Brain microvascular endothelial cell (primary cell): ENCODE results near the gene KCNAB1.

Experiments used
- DNase-seq: peaks from one replicate; pipeline ENCODE4 v3.0.0-alpha.2; 2020
- H3K27ac ChIP-seq: fragments of 250-450 bp; sonication (Bioruptor Pico); 2 replicates; pipeline ENCODE4 v1.5.1; 2020; ENCODE audit warnings: mild to moderate bottlenecking, moderate library complexity
- H3K27me3 ChIP-seq: fragments of 250-450 bp; sonication (Bioruptor Pico); replicated peaks from 2 replicates; pipeline ENCODE4 v1.5.1; 2020; ENCODE audit warnings: mild to moderate bottlenecking
- H3K36me3 ChIP-seq: fragments of 250-450 bp; sonication (Bioruptor Pico); replicated peaks from 2 replicates; pipeline ENCODE4 v1.5.1; 2020; ENCODE audit warnings: mild to moderate bottlenecking
- H3K4me3 ChIP-seq: 2 replicates; pipeline ENCODE4 v1.5.1; 2011; ENCODE audit warnings: low read depth, mild to moderate bottlenecking, control low read depth, low read length, moderate library complexity
- CTCF ChIP-seq: IDR thresholded peaks from 2 replicates; pipeline ENCODE4 v1.5.1; 2011; ENCODE audit warnings: low read depth, mild to moderate bottlenecking, moderate library complexity, low read length, control low read depth, inconsistent platforms; ENCODE audit errors: missing control alignments
- in situ Hi-C: cut with HindIII; loops from 2 replicates; pipeline ENCODE4 v1.10.0; 2017; ENCODE audit warnings: low sequenced_read_pairs, low pct_ligation_motif_present

Gene KCNAB1

DNA sequence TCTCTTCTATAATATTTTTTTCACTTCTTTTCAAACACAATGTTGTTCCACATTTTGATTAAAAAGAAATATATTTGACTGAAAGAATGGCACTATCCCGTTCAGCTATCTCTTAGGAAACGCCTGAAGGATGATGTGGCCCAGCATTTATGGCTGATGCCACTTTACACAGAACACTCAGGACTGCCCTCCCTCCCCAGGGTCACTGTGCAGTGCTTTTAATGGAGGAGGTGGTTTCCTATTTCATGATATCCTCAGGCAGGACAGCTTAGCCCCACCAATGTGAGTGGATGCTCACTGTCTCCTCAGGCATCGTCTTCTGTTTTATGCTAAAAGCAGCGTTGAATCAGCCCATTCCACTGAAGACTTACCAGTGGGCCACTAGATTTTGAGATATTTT, 135.9 kb downstream of the KCNAB1 start:
- Histone ChIP-seq H3K27me3 (no peaks in the 10 kb centered on the region), H3K36me3 (no peaks in the 10 kb centered on the region), H3K27ac (no peak overlapping the region), H3K4me3 (no peak overlapping the region)
- TF ChIP-seq CTCF = no peak
- peak; percentile 14 for DNase-seq
- in situ Hi-C loops = no loop called here

GRCh38 chr3:156256945-156257344, 136.6 kb downstream of the KCNAB1 start:
- H3K27me3 ChIP-seq = no peaks in the 10 kb centered on the region
- no peak for DNase-seq
- in situ Hi-C loops = no loop called here
- no peak overlapping the region for H3K4me3 ChIP-seq
- no peaks in the 10 kb centered on the region for H3K36me3 ChIP-seq
- H3K27ac ChIP-seq = no peak overlapping the region
- no peak for TF ChIP-seq CTCF

- in situ Hi-C loops = no loop called here
- no peaks in the 10 kb centered on the region for H3K27me3 ChIP-seq
- no peak for DNase-seq
- no peak overlapping the region for H3K27ac ChIP-seq
- no peak overlapping the region for H3K4me3 ChIP-seq
- no peaks in the 10 kb centered on the region for H3K36me3 ChIP-seq
- no peak for TF ChIP-seq CTCF
Observed at GRCh38 chr3:156258301-156258700, 137.9 kb downstream of the KCNAB1 start.

DNA sequence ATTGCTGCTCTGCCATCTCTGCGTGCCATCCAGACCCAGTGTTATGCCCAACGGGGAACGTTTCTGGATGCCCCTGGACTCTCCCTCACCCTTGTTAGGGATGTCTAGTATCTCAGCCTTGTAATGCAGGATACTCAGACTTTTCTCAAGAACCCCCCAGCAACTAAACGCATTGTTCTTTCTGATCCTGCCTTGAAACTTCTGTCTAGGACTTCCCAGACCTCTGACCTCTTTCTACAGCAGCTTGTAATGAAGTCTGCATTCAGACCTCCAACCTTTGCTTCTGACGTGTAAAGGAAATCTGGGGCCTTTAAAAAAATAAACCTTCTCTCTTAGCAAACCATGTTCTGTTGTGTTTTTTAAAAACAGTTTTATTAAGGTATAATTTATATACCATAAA, 139.5 kb downstream of the KCNAB1 start:
- H3K4me3 ChIP-seq = no peak overlapping the region
- DNase-seq = no peak
- no peaks in the 10 kb centered on the region for H3K27me3 ChIP-seq
- in situ Hi-C loops = no loop called here
- no peak overlapping the region for H3K27ac ChIP-seq
- TF ChIP-seq CTCF = no peak
- H3K36me3 ChIP-seq = no peaks in the 10 kb centered on the region

DNA sequence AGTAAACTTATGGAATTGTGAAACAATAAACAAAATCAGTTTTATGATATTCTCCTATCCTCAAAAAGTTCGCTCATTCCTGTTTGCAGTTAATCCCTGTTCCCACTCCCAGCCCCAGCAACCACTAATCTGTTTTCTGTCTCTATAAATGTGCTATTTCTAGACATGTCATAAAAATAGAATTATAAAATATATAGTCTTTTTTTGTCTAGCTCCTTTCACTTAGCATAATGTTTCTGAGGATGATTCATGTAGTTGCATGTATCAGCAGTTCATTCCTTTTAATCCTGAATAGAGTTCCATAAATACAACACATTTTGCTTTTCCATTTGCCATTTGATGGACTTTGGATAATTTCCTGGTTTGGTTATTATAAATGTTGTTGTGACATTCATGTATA, 140.0 kb downstream of the KCNAB1 start:
- H3K36me3 ChIP-seq = no peaks in the 10 kb centered on the region
- H3K4me3 ChIP-seq = no peak overlapping the region
- DNase-seq = no peak
- no peak for TF ChIP-seq CTCF
- no peaks in the 10 kb centered on the region for H3K27me3 ChIP-seq
- in situ Hi-C loops = no loop called here
- no peak overlapping the region for H3K27ac ChIP-seq

- Histone ChIP-seq H3K4me3 (no peak overlapping the region), H3K36me3 (no peaks in the 10 kb centered on the region), H3K27me3 (no peaks in the 10 kb centered on the region), H3K27ac (no peak overlapping the region)
- no peak for DNase-seq
- in situ Hi-C loops = no loop called here
- no peak for TF ChIP-seq CTCF
Observed at GRCh38 chr3:156264771-156265170, 144.4 kb downstream of the KCNAB1 start.
